K562 (cell line): ENCODE measurements around the gene PLXNB1. TPM values are rescaled to one million over a fixed set of nuclear protein-coding genes. Genes with fewer than 3 reads are reported as not detected.
A peak's percentile ranks its signal among the peaks of the same experiment; 100 is the strongest.

Experiments
- ATAC-seq: fragments of 200-7000 bp; cut with Tn5 transposase; 3 replicates; pipeline ENCODE4 v1.9.1; 2020; ENCODE audit warnings: moderate library complexity
- BruUV-seq: library from RNA; stranded (reverse); fragments of 400-500 nt; replicated peaks from 2 replicates; lab custom pipeline; 2021; lab: Mats Ljungman, UMichigan
- CTCF ChIA-PET: fragments of 300-600 bp; formaldehyde crosslinking; extraction: SDS; loops from one replicate; lab custom pipeline; 2021; ENCODE audit warnings: low intra/inter-chr PET ratio; lab: Yijun Ruan, JAX
- POLR2A ChIA-PET: fragments of 300-600, 350-650 bp; sonication (Branson Sonifier 250); formaldehyde crosslinking; extraction: SDS; loops from one replicate; lab custom pipeline; 2021; ENCODE audit warnings: antibody characterized with exemption, inconsistent platforms; lab: Yijun Ruan, JAX
- DNase-seq, 4 experiments: peaks; one replicate each; pipeline versions ENCODE4 v3.0.0 to v3.0.0-alpha.2; 2011 to 2018; ENCODE audit warnings: low spot score in 3 of 4, mixed read lengths in 3 of 4; ENCODE audit errors: extremely low read depth in 1 of 4
- FAIRE-seq: peaks from 2 replicates; lab custom pipeline; 2011; peaks lifted over from hg19 to GRCh38; lab: Jason Lieb, UNC
- H2AFZ ChIP-seq: 2 replicates; pipeline ENCODE4 v1.6.0; 2011; ENCODE audit warnings: low read depth, low read length, control low read depth, inconsistent platforms
- H3K27ac ChIP-seq: fragments of 200-600 bp; 3 replicates; pipeline ENCODE4 v1.8.0; 2011; ENCODE audit warnings: low read depth, mild to moderate bottlenecking, control low read depth, inconsistent platforms, low read length, moderate library complexity, mixed read lengths; ENCODE audit errors: extremely low read depth
- H3K27me3 ChIP-seq, 2 experiments: fragments of 300-600 bp in 1 of 2; 2 replicates in 1 of 2; 3 replicates in 1 of 2; pipeline versions ENCODE4 v1.6.0 to v1.8.0; 2011; ENCODE audit warnings: inconsistent platforms in 2 of 2, low read length in 2 of 2, mild to moderate bottlenecking in 1 of 2, mixed read lengths in 1 of 2, moderate library complexity in 1 of 2; ENCODE audit not compliant: control insufficient read depth in 2 of 2, insufficient read depth in 2 of 2
- H3K36me3 ChIP-seq: fragments of 300-600 bp; 3 replicates; pipeline ENCODE4 v1.8.0; 2011; ENCODE audit warnings: mild to moderate bottlenecking, low read length, inconsistent platforms; ENCODE audit not compliant: control insufficient read depth, insufficient read depth
- H3K4me1 ChIP-seq, 2 experiments: fragments of 200-600 bp in 1 of 2; replicated peaks in 1 of 2; 2 replicates in 1 of 2; 3 replicates in 1 of 2; pipeline versions ENCODE4 v1.5.1 to v1.8.0; 2011; ENCODE audit warnings: inconsistent platforms in 2 of 2, low read length in 2 of 2, mild to moderate bottlenecking in 1 of 2, mixed read lengths in 1 of 2, moderate library complexity in 1 of 2; ENCODE audit not compliant: control insufficient read depth in 2 of 2, insufficient read depth in 2 of 2
- H3K4me2 ChIP-seq: 2 replicates; pipeline ENCODE4 v1.6.1; 2011; ENCODE audit warnings: low read length, control low read depth, inconsistent platforms, mixed read lengths; ENCODE audit not compliant: insufficient read depth
- H3K4me3 ChIP-seq: fragments of 200-600 bp; sonication (generic), shearing (Covaris generic); 2 replicates; pipeline ENCODE4 v1.5.1; 2016; ENCODE audit warnings: control low read depth, inconsistent platforms
- H3K79me2 ChIP-seq: fragments of 200-600 bp; 3 replicates; pipeline ENCODE4 v1.8.0; 2011; ENCODE audit warnings: low read length, inconsistent platforms; ENCODE audit not compliant: control insufficient read depth, insufficient read depth
- H3K9ac ChIP-seq, 2 experiments: 2 replicates each; pipeline versions ENCODE4 v1.6.0 to v1.6.1; 2011; ENCODE audit warnings: low read depth in 2 of 2, low read length in 2 of 2, control low read depth in 1 of 2, inconsistent platforms in 1 of 2, mild to moderate bottlenecking in 1 of 2, mixed read lengths in 1 of 2; ENCODE audit not compliant: insufficient read depth in 1 of 2
- H3K9me1 ChIP-seq: one replicate; pipeline ENCODE4 v1.6.0; 2011; ENCODE audit warnings: inconsistent platforms, mild to moderate bottlenecking, low read length, moderate library complexity; ENCODE audit not compliant: control insufficient read depth, insufficient read depth
- H3K9me3 ChIP-seq: replicated peaks from 2 replicates; pipeline ENCODE4 v1.5.1; 2011; ENCODE audit warnings: low read depth, low read length, inconsistent platforms; ENCODE audit not compliant: control insufficient read depth, insufficient read depth
- H4K20me1 ChIP-seq: replicated peaks from 2 replicates; pipeline ENCODE4 v1.6.1; 2011; ENCODE audit warnings: low read length, inconsistent platforms, mixed read lengths; ENCODE audit not compliant: control insufficient read depth, insufficient read depth
- CREB1 ChIP-seq, 2 experiments: sonication (generic) in 1 of 2; formaldehyde crosslinking in 1 of 2; IDR thresholded peaks; 2 replicates each; pipeline versions ENCODE4 v1.6.1 to v1.8.0; 2012 to 2022; ENCODE audit warnings: inconsistent platforms in 1 of 2, mild to moderate bottlenecking in 1 of 2, missing genetic modification reagents in 1 of 2, moderate library complexity in 1 of 2
- JUN ChIP-seq, 2 experiments: sonication (generic) in 1 of 2; formaldehyde crosslinking in 1 of 2; IDR thresholded peaks; 2 replicates each; pipeline versions ENCODE4 v1.6.1 to v1.8.0; 2012 to 2022; ENCODE audit warnings: borderline replicate concordance in 2 of 2, mild to moderate bottlenecking in 2 of 2, improper control_type of control experiment in 1 of 2, low read depth in 1 of 2, low read length in 1 of 2, missing genetic modification reagents in 1 of 2
- POLR2H ChIP-seq: IDR thresholded peaks from 2 replicates; pipeline ENCODE4 v1.6.1; 2016; ENCODE audit warnings: missing genetic modification characterization, low read depth, mild to moderate bottlenecking, control low read depth, missing compliant biosample characterization, moderate library complexity
- SMC3 ChIP-seq: conservative IDR thresholded peaks from 2 replicates; pipeline ENCODE4 v1.6.1; 2011; ENCODE audit warnings: low read depth, low read length, improper control_type of control experiment; ENCODE audit not compliant: insufficient read depth
- WGBS: fragments of 100-300 bp; shearing (Covaris generic); methylation state at CpG from one replicate; pipeline ENCODE4 v1.1.6; 2016; ENCODE audit warnings: low coverage, mixed read lengths; ENCODE audit not compliant: insufficient coverage; ENCODE audit errors: missing lambda C conversion rate; 5-methylcytosine and 5-hydroxymethylcytosine counted together
- in situ Hi-C: fragments of 300-500 bp; cut with MboI; formaldehyde crosslinking; loops from 4 replicates; pipeline ENCODE4 v1.15.0; 2018; ENCODE audit warnings: inconsistent platforms, mixed read lengths
- intact Hi-C: fragments of 100-400 bp; cut with micrococcal nuclease; formaldehyde crosslinking; loops from 2 replicates; pipeline ENCODE4 v1.14.2; 2022
- polyA plus RNA-seq, 8 experiments: library from polyadenylated mRNA; depleted of rRNA in 4 of 8; stranded (reverse) in 5 of 8; unstranded in 3 of 8; fragments of >200 nt; fragmentation: Nextera tagmentation in 2 of 8; fragmentation: Illumina TruSeq in 1 of 8; extraction: Ambion mirVana in 2 of 8; extraction: Trizol in 1 of 8; gene quantifications; 2 replicates each; pipeline versions ENCODE4 v1.2.1 to v1.2.3, GENCODE V29; 2011 to 2014; ENCODE audit warnings: inconsistent platforms in 1 of 8, missing spikeins in 1 of 8
- total RNA-seq, 7 experiments: library from RNA; depleted of rRNA in 6 of 7; stranded (reverse); fragments of >200 nt in 6 of 7; fragmentation: Illumina TruSeq in 2 of 7; extraction: Trizol in 2 of 7; gene quantifications; 2 replicates each; pipeline versions ENCODE4 v1.2.1 to v1.2.3, GENCODE V29; 2011 to 2021; ENCODE audit warnings: low replicate concordance in 1 of 7

The PLXNB1 gene
- total and polyA plus RNA-seq, 9 of the 15 experiments (the other 6 are each of a cell fraction or from before 2014, with no cell fraction given): 0.17 to 17.4 (median 6.0) TPM

GRCh38 chr3:48446425-48447193 lies 16.7 kb upstream of the PLXNB1 start, which contains the start of gene ATRIP (continued):
- TF ChIP-seq CREB1 (IDR thresholded peaks at IDR 0.05): peak; percentile 97
- TF ChIP-seq CREB1 (CRISPR knock-in tag; IDR thresholded peaks at IDR 0.05): peak; percentile 99
- TF ChIP-seq, all 486 proteins: peak for 94

GRCh38 chr3:48446043-48446424 lies 16.1 kb upstream of the PLXNB1 start:
- no peaks in the 10 kb centered on the region for H3K9me3 ChIP-seq
- peak overlapping the region; percentile 83 to 93 for H3K9ac ChIP-seq
- 10% methylated on average over 5 of the region's 6 CpGs for WGBS
- TF ChIP-seq JUN (IDR thresholded peaks at IDR 0.05; ENCODE audit: borderline replicate concordance, low read depth, low read length) (0 out of 2 replicates have a peak, but pooled peaks have one; percentile 1), JUN (CRISPR knock-in tag; IDR thresholded peaks at IDR 0.05; ENCODE audit: borderline replicate concordance) (no peak), POLR2H (tag) (no peak), SMC3 (no peak)
- peak overlapping the region; percentile 83 for H2AFZ ChIP-seq
- peaks cover 40% of the 10 kb centered on the region; the same call in 2 of the 3 replicates for H3K36me3 ChIP-seq
- no peak for FAIRE-seq
- H3K27ac ChIP-seq: peak overlapping the region; percentile 88; the same call in 1 of the 3 replicates
- TSS peak; percentile 89 for BruUV-seq
- no peaks in the 10 kb centered on the region for H3K27me3 ChIP-seq
- intact Hi-C loops: loop anchor here (1.0 kb wide), 1 partner anchor 109 kb away; no protein-coding TSS in a partner anchor
- no peaks in the 10 kb centered on the region for H3K9me1 ChIP-seq
- no peak; the same call in 2 of the 3 replicates for ATAC-seq
- H3K4me3 ChIP-seq: peak overlapping the region; percentile 88
- peak overlapping the region; percentile 91 for H3K4me2 ChIP-seq
- H3K4me1 ChIP-seq: peaks cover 5 to 18% of the 10 kb centered on the region in 2 experiments; a peak in 4 of 5 replicates
- POLR2A ChIA-PET: interaction anchor here (0.6 to 2.8 kb wide), 12 partner anchors 8 to 577 kb away, joined by 3 to 21 read pairs (median 4); partner anchors contain the start of gene CDC25A
- CTCF ChIA-PET: no interaction called here
- H3K79me2 ChIP-seq: peaks cover 45% of the 10 kb centered on the region
- DNase-seq: no peak
- in situ Hi-C loops: no loop called here
- no peaks in the 10 kb centered on the region for H4K20me1 ChIP-seq
